ENCODE data around the gene ABITRAM.
"Not testable (repeated sequence)": the region's sequence is repeated elsewhere in the genome, so short reads cannot be mapped to it uniquely, and the experiment has no call there.

The ABITRAM gene, protein sequence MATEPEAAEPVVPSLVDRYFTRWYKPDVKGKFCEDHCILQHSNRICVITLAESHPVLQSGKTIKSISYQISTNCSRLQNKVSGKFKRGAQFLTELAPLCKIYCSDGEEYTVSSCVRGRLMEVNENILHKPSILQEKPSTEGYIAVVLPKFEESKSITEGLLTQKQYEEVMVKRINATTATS

DNA sequence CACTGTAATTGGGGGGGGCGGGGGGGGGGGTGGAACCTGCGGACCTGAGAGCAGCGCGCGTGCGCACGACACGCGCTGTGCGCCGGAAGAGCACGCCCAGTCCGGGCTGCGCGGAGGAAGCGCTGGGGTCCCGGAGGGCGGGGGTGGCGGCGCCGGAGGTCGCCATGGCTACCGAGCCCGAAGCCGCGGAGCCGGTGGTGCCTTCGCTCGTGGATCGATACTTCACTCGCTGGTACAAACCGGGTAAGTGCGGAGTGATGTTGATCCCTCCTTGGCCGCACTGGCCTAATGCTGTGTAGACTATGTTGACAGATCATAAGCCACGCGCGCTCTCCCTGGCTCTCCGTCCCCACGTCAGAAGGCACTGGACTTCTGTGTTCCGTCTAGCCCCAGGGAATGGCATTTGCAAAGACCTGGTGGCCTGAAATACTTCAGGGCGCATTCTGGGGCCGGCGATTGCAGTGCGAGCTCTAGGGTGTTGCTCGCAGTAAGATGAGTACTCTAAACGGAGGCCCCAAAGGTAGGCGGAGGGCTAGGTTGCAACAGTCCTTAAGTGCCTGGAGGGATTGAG lies at the start of gene ABITRAM:
ABITRAM (plus strand) TSS at position 78 of the 571 bp plus-strand sequence; CDS start at position 165, 87 bp downstream.
- peak in 1 of 2 experiments; percentile 57 for DNase-seq (ENCODE audit: low read depth in 2 of 2)

- no peak for DNase-seq (ENCODE audit: low read depth in 2 of 2)
Measured at GRCh38 chr9:108884701-108885100, 49.5 kb upstream of the ABITRAM start.

DNA sequence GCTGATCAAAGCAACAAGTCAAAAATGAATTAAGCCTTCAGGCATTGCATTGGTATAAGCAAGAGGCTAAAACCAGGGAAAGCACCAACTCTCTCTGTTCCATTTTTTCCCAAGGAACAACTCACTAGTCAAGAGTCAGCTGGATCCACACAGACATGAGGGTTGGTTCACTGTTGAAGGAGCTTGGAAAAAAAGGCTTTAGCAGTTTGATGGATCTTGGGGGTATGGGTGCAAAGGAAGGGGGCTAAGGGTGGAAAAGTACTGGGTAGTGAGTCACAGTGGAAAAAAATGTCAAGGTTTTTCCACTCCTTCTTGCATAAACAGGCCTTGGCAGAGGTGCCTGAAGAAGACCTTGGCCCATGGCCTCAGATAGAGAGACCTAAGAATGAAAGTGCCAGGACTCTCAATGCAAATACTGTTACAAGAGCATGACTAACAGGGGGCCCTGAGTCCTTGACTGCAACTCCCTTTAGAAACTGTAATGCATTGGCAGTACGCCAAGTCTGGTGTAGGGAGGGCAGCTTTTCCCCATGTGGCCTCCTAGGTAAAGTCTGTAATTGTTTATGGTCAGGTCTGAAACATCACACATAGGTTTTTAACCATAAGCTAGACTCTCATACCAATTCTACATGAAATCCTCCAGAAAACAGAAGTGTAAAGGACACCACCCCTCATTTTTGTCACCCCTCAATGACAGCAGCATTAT lies 48.4 kb upstream of the ABITRAM start:
- peak; percentile 46 to 52 for DNase-seq (ENCODE audit: low read depth in 2 of 2)

- DNase-seq (ENCODE audit: low read depth in 2 of 2): not testable (repeated sequence)
Measured at GRCh38 chr9:108886594-108887271, 47.5 kb upstream of the ABITRAM start.

DNA sequence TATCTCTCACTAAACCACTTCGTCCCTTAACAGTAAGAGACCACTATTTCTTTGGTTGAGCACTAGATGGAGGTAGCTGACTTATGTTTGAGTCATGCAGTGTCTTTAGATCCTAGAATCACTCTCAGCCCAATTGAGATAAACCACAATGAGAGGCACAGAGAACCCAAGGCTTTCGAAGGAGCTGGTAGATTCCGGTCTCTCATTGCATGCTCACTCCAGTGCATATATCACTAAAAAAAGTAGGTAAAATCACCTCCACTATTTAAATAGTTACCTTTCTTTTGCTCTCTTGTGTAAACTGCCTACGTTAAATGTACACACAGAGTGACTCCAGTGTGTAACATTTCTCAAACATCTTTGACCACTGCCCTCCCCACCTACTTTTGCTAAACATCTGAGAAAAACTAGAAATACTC lies 44.5 kb upstream of the ABITRAM start:
- peak; percentile 4 to 9 for DNase-seq (ENCODE audit: low read depth in 2 of 2)

- DNase-seq (ENCODE audit: low read depth in 2 of 2): no peak
Measured at GRCh38 chr9:108894225-108894997, 39.8 kb upstream of the ABITRAM start.

GRCh38 chr9:108897324-108898096 lies 36.7 kb upstream of the ABITRAM start:
- DNase-seq (ENCODE audit: low read depth in 2 of 2): no peak

GRCh38 chr9:108899023-108899695 lies 35.0 kb upstream of the ABITRAM start:
- not testable (repeated sequence) for DNase-seq (ENCODE audit: low read depth in 2 of 2)

DNA sequence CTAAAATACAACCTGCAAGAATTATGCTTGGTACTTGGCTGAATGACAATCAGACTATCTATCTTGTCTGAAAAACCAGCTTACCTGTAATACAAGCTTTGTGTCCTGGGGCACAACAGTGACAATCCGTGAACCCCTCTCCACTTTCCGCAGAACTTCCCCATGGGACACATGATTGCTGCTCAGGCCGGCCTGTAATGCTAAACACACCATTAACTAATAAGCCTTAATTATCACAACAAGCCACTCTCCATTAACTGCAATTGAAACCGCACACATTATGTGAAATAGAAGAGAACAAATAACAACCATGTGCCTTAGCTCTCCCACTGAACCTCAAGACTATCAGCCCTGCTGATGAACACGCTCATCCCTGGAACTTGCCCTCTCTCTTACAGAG lies 34.0 kb upstream of the ABITRAM start:
- no peak for DNase-seq (ENCODE audit: low read depth in 2 of 2)

DNA sequence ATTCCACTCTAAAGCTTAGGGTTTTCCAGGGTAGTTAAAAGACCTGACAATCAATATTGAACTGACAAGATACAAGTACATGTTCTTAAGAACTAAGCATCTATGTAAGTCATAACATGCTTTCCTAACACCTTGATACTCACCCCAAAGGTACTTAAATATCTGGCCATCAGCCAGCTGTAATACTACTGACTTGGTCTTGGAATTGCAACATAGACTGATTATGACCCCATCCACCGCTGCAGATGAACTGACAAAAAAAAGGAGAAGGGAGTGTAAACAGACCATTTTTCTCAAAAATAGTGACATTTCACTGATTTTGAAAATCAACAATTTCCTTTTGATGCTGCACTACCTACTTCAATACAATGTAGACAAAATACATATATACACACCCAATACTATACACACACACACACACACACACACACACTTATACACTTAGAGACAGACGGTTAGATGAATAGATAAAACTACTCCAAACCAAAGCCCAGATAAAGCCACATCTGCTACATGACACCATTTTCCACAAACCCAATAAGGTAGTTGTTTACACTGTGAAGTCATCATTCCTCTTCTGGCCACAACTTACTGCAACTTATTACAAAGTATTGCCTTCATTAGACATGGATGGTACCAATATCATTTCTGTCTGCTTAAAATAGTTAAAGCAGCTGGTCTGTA lies 30.6 kb upstream of the ABITRAM start:
- DNase-seq (ENCODE audit: low read depth in 2 of 2): no peak

- no peak for DNase-seq (ENCODE audit: low read depth in 2 of 2)
Measured at GRCh38 chr9:108904161-108904560, 30.0 kb upstream of the ABITRAM start.

DNA sequence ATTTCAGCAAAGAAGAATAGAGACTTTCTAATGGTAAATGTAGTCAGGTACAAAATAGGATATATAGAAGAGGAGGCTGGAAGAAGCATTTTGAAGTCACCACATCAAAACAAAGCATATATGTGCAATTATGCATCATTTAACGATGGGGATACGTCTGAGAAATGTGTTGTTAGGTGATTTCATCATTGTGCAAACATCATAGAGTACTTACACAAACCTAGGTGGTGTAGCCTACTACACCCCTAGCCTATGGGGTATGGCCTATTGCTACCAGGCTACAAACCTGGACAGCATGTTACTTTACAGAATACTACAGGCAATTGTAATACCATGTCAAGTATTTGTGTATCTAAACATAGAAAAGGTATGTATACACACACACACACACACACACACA lies 28.7 kb upstream of the ABITRAM start:
- DNase-seq (ENCODE audit: low read depth in 2 of 2): no peak

GRCh38 chr9:108910402-108910801 lies 23.8 kb upstream of the ABITRAM start:
- DNase-seq (ENCODE audit: low read depth in 2 of 2): no peak

- no peak for DNase-seq (ENCODE audit: low read depth in 2 of 2)
Measured at GRCh38 chr9:108910914-108911313, 23.3 kb upstream of the ABITRAM start.

DNA sequence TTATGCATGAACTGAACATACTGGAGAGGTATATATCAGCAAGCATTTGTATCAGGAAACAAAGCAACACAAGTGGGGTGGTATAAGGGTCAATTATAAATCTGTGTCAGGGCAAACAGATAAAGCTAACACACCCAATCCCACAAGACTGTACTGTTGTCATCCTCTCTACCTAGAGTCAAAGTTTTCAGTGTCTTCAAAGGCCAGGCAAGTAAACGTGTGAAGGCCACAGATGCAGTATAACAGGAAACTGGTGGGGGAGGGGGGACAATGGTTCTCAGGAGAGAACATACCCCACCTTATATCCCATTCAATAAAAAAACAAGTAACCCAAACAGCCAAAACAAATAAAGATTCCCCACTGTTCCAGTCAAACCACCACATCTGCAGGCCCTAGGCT lies 22.4 kb upstream of the ABITRAM start:
- DNase-seq (ENCODE audit: low read depth in 2 of 2): no peak

DNA sequence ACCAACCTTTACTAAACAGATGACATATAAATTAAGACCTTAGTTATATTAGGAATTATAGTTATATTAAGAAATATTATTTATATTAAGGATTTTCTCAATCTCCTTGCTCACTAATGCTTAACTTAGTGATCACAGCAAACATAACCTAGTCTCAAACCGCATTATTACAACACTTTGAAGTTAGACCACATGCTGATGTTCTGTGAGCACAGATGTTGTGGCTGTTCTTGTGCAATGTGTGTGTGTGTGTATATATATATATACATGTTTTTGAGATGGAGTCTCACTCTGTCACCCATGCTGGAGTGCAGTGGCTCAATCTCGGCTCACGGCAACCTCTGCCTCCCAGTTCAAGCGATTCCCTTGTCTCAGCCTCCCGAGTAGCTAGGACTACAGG lies 20.8 kb upstream of the ABITRAM start:
- peak in 1 of 2 experiments; percentile 3 for DNase-seq (ENCODE audit: low read depth in 2 of 2)

DNA sequence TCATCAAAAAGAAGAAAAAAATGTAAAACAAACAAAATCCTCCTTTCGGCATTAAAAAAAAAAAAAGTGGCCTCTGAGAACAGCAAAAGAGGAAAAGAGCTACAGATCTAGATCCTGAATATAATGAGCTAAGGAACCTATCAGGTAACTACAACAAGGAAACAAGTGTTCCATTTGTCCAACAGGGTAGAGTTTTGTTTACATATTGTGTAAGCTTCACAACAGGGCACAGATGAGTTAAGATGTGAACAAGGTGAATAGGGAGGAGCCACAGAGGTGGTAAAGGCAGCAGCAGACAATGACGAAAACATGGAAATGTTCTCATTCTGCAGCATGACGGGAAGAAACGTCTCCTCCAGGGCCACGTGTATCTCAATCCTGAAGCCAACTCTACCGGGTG lies 14.7 kb upstream of the ABITRAM start:
- no peak for DNase-seq (ENCODE audit: low read depth in 2 of 2)

GRCh38 chr9:108920401-108920800 lies 13.8 kb upstream of the ABITRAM start:
- DNase-seq (ENCODE audit: low read depth in 2 of 2): not testable (repeated sequence)

DNA sequence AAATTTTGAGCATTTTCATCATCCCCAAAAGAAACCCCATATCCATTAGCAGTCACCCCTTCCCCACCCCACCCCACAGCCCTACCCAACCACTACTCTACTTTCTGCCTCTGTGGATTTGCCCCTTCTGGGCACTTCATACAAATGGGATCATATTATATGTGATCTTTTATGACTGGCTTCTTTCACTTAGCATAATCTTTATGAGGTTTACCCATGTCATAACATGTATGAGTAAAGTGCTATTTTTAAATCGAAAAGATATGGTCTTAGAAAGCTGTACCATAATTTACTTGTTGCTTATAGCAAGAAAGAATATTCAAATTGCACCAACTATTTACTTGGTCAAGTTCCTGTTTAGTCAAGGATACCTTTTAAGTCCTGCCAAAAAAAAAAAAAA lies 13.0 kb upstream of the ABITRAM start:
- no peak for DNase-seq (ENCODE audit: low read depth in 2 of 2)

DNA sequence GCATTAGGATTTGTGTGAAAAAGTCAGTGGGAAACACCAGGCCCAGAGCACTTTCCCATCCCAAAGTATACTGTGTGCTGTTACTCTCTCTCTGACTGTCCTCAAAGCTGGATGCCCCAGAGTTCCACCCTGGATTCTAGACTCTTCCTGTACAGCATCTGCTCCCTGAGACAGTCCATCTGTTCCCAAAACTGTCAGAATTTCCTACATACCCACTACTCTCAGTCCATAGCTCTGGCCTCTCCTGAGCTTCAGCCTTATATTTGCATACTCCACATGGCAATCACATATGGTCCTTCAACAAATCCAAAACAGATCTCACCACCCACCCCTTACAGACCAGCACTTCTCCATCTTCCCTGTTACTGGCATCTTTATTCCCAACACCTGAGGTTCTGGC lies 9.7 kb upstream of the ABITRAM start:
- no peak for DNase-seq (ENCODE audit: low read depth in 2 of 2)
